Measurements from ENCODE around the gene NUDT13.

DNA sequence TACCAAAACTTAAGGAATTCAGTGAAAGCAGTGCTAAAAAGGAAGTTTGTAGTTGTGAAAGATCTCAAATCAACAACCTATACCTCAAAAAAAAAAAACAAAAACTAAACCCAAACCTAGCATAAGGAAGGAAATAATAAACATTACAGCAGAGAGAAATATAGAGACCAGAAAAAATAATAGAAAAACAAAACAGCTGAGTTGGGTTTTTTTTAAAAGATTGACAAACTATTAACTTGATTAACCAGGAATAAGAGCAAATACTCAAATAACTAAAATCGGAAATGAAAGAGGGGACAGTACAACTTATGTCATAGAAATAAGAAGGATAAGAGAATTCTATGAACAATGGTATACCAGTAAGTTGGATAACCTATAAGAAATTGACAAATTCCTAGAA is 50.8 kb downstream of the NUDT13 start:
- TF ChIP-seq POLR2AphosphoS5 (IDR thresholded peaks at IDR 0.05) (no peak), POLR2A (IDR thresholded peaks at IDR 0.05) (no peak), EP300 (IDR thresholded peaks at IDR 0.05) (no peak)
- TF ChIP-seq, protein P1, sequence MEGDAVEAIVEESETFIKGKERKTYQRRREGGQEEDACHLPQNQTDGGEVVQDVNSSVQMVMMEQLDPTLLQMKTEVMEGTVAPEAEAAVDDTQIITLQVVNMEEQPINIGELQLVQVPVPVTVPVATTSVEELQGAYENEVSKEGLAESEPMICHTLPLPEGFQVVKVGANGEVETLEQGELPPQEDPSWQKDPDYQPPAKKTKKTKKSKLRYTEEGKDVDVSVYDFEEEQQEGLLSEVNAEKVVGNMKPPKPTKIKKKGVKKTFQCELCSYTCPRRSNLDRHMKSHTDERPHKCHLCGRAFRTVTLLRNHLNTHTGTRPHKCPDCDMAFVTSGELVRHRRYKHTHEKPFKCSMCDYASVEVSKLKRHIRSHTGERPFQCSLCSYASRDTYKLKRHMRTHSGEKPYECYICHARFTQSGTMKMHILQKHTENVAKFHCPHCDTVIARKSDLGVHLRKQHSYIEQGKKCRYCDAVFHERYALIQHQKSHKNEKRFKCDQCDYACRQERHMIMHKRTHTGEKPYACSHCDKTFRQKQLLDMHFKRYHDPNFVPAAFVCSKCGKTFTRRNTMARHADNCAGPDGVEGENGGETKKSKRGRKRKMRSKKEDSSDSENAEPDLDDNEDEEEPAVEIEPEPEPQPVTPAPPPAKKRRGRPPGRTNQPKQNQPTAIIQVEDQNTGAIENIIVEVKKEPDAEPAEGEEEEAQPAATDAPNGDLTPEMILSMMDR (IDR thresholded peaks at IDR 0.05), result no peak

Measured in sigmoid colon (tissue), 4 donors.